OCI-LY7 (cell line): ENCODE data around the gene C19orf25.

ENCODE experiments used
- EZH2phosphoT487 ChIP-seq: fragments of 200-600 bp; sonication (generic); IDR thresholded peaks from 2 replicates; pipeline ENCODE4 v1.6.1; 2018; ENCODE audit warnings: low read depth, borderline replicate concordance, mild to moderate bottlenecking, mixed run types, antibody characterized with exemption, low read length, moderate library complexity, mixed read lengths
- TF ChIP-seq, protein P1 (sequence below): fragments of 200-600 bp; sonication (generic); conservative IDR thresholded peaks from 2 replicates; pipeline ENCODE4 v1.5.1; 2014; ENCODE audit warnings: mild to moderate bottlenecking, antibody characterized with exemption, low read length, moderate library complexity, mixed read lengths

DNA sequence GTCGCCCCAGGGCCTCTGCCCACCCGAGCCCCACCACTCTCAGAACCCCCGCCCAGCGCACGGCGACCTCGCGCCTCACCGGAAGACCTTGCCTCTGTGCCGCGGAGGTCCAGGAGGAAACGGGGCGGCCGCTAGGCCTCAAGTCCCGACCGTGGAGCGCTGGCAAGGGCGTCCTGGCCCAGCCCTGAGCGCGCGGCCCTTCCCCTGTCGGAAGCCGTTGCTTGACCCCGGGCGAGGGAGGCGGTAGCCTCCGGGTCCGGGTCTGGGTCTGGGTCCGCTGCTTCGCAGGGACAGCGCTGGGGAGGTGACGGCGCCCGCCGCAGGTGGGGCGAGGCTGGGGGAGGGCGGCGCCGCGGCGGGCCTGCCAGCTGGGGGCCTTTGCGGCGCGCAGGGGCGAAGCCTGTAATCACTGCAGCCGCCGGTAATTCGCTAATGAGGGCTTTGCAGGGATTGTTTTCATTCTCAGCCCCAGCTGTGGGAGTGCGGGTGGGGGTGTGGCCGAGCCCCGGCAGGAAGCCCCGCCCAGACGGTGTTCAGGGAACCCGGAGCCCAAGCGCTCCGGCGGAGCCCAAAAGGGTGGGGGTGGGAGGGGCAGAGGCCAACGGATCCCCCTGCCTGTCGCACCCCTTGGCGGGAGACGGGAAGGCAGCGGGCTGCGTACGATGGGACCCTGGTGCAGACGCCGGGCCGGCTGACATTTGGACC lies 8.6 kb downstream of the C19orf25 start:
- TF ChIP-seq, protein P1, sequence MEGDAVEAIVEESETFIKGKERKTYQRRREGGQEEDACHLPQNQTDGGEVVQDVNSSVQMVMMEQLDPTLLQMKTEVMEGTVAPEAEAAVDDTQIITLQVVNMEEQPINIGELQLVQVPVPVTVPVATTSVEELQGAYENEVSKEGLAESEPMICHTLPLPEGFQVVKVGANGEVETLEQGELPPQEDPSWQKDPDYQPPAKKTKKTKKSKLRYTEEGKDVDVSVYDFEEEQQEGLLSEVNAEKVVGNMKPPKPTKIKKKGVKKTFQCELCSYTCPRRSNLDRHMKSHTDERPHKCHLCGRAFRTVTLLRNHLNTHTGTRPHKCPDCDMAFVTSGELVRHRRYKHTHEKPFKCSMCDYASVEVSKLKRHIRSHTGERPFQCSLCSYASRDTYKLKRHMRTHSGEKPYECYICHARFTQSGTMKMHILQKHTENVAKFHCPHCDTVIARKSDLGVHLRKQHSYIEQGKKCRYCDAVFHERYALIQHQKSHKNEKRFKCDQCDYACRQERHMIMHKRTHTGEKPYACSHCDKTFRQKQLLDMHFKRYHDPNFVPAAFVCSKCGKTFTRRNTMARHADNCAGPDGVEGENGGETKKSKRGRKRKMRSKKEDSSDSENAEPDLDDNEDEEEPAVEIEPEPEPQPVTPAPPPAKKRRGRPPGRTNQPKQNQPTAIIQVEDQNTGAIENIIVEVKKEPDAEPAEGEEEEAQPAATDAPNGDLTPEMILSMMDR, result no peak
- TF ChIP-seq EZH2phosphoT487, result no peak
